ENCODE measurements around the gene ADAMTSL1.

Gene ADAMTSL1

DNA sequence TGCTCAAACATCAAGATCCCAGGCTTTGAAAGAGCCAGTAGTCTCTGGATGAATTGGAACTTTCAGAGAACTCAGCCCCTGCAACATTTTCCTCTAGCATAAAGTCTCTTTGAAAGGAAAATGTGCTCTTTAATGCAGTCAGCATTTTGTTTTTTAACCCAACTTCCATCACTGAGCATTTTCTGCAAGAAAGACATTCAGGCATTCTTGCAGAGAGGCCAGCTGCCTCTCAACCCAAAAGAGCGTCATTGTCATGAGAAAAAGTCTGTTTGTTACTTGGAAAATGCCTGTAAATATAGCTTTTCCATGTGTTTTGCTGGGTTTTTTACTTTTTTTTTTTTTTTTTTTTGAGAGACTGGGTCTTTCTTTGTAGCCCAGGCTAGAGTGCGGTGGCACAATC lies 225.0 kb downstream of the ADAMTSL1 start:
- no peak for DNase-seq (ENCODE audit: low read depth in 2 of 2)

DNA sequence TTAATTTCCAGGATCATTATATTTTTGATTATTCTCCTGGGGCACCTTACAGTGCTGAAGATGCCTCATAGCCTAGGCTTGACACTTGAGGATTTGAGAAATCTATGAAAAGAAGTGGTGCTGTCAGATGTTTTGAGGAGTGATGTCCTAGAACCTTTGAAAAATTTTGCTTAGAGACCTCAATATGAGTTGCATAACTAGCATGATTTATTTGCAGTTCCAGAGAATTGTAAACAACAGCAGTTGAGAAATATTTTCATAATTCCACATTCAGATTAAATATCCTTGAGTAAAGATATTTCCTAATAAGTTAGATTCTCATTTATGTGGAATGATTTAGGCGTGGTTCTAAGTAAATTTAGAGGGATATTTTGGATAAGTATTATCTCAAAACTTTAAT lies 225.8 kb downstream of the ADAMTSL1 start:
- DNase-seq (ENCODE audit: low read depth in 2 of 2): no peak

DNA sequence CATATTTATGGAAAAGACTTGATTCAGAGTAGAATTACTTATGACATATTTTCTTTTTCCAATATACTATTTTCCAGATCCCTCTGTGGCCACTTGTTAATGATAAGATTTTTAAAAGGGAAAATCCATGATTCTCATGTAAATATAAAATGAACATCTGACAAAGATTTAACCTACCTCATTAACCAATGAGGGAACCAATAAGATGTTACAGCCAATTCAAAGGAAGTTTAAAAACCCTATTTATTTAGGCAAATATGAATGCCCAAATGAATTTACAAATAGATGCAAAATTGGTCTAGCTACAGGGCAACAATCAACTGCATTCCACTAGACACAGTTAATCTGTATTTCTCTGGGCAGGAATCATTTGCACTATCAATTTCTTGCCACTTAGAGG lies 226.8 kb downstream of the ADAMTSL1 start:
- no peak for DNase-seq (ENCODE audit: low read depth in 2 of 2)

DNA sequence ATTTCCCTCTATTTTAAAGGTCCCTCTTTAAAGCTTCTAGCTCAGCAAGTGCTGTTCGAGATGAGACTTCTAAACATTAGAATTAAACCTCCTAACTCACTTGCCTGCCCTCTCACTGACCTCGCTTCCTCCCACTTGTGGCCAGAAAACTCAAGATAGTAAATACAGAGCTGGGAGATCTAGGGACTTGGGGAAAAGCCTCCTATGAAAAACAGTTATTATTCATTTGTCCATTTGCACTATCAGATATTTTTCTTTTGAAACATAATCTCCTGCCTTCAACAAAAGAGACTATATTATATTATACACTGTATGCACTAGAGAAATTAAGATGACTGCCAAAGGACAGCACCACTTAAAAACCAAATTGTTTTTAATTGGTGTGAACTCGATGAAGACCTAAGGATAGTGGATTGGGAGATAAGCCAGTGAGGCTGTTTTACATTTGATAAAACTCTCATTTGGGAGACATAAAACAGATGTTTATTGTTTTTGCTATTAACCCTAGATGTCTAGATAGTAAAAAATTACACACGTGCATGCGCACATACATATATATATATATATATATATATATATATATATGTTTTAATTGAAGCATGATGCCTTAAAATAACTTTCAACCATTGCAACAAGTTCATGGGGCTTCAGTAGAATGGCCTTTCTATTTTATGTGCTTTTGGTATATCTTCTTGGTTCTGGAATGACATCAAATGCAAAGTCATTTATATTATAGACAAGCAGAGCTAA lies 229.4 kb downstream of the ADAMTSL1 start:
- no peak for DNase-seq (ENCODE audit: low read depth in 2 of 2)

DNA sequence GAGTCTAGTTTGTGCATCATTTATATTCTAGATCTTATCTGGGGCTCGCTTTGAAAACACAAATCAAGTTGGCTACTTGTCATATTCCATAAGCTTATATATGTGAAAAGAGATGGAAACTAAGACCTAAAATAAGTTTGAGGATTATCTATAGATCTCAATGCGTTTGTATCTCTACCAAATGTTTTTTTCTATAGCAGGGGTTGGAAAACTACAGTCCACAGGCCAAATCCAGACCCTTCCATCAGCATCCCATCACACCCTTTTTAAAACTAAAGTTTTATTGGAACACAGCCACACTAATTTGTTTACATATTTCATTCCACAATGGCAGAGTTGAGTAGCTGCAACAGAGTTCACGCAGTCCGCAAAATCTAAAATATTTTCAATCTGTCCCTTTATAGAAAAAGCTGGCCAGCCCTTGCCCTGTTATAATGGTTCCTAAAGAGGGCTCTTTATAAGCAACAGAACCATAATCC lies 230.0 kb downstream of the ADAMTSL1 start:
- no peak for DNase-seq (ENCODE audit: low read depth in 2 of 2)

DNA sequence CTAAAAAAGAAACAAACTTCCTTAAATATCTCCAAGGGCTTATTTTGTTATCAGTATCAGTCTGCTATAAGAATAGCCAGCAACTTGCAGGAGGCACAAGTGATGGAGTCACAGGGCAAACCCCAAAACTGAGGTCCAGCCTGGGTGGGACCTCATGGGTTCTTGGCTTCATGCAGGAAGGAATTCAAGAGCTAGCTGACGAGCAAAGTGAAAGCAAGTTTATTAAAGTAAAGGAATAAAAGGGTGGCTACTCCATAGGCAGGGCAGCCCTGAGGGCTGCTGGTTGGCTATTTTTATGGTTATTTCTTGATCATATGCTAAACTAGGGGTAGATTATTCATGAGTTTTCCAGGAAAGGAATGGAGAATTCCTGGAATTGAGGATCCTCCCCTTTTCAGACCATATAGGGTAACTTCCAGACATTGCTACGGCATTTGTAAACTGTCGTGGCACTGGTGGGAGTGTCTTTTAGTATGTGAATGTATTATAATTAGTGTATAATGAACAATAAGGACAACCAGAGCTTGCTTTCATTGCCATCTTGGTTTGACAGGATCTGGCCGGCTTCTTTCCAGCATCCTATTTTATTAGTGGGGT lies 231.9 kb downstream of the ADAMTSL1 start:
- DNase-seq (ENCODE audit: low read depth in 2 of 2): no peak

DNA sequence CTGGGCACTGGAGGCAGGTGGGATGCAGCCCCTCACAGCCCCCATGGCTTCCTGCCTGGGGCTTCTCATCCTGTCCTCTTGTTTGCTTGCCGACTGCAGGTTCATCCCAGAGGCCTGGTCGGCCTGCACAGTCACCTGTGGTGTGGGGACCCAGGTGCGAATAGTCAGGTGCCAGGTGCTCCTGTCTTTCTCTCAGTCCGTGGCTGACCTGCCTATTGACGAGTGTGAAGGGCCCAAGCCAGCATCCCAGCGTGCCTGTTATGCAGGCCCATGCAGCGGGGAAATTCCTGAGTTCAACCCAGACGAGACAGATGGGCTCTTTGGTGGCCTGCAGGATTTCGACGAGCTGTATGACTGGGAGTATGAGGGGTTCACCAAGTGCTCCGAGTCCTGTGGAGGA lies 232.7 kb downstream of the ADAMTSL1 start:
- no peak for DNase-seq (ENCODE audit: low read depth in 2 of 2)

DNA sequence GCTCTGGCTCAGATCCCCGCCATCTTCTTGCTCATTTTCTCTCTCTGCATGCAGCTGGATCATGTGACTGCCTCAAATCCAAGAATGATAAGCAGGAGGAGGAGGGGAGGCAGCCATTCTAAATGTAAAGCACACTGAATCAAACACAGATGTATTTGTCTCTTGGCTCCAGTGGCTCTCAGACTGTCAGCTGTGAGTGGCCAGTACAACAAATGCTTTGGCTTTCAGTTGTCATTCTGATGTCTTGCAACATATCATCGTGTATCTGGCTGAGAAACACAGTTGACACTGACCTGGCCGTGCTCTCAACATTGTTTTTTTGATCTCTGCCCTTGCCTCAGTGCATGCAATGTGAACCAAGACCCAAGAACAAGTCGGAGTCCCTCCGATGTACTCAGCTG lies 233.1 kb downstream of the ADAMTSL1 start:
- DNase-seq (ENCODE audit: low read depth in 2 of 2): no peak

DNA sequence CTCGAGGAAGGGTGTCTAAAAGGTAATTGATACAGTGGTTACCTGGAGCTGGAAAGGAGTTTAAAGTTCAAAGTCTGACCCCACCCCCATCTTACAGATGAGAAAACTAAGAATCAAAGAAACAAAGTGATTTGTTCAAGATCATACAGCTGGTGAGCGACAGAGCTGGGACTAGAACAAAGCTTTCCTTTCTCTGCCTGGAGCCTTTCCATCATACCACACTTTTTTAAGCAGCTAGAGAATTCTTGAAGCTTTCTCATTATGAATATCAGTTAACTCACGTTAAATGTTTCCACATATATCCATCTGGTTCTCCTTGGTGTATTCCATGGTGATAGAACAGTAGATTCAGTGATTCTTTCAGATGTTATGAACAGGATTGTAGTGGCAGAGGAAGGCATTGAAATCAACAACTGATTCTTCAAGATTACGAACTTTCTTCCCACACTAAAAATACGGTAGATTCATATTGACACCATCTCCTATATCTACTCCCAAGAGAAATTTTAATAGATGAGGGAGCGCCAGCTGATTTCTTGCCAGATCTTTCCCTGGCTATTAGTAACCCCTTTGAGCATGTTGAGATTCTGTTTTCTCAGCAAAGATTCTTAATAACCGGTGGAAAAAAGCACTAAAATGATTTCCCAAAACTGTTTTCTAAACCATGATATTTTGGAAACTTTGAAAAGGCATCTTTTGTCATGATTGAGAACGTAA lies 233.7 kb downstream of the ADAMTSL1 start:
- no peak for DNase-seq (ENCODE audit: low read depth in 2 of 2)

DNA sequence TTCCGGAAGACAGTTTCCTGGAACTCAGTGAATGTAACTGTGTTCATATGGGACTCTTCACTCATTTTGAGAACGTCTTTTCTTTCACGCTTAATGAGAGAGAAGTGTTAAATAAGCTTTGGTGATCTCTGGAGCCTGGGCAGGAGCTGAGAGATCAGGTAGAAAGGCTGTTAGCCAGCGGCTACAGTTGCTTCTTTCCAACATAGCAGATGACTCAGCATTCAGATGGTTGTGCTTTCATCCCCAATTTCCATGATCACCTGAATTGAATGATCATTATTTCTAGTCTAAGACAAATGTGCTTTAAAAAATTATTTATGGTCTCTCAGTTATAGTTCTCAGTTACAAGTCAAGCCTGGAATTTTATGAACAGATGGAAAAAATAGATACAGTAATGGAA lies 234.5 kb downstream of the ADAMTSL1 start:
- no peak for DNase-seq (ENCODE audit: low read depth in 2 of 2)

DNA sequence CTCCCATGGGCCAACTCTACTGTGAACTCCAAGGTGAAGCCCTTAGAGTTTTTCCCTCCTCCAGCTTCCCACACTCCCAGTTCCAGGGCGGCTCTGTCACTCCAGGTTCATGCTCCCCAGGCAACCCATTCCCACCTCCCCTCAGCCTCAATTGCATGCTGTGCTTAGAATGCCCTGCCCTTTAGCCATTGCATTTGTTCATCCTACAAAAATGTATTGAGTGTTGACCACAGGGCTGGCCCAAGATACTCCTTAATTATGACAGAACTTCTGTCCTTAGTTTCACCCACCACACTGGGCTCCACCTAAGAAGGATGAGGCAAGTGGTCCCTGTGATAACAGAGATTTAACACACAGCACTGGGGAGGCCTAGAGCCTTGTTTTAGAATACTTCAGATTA lies 236.1 kb downstream of the ADAMTSL1 start:
- DNase-seq (ENCODE audit: low read depth in 2 of 2): no peak

DNA sequence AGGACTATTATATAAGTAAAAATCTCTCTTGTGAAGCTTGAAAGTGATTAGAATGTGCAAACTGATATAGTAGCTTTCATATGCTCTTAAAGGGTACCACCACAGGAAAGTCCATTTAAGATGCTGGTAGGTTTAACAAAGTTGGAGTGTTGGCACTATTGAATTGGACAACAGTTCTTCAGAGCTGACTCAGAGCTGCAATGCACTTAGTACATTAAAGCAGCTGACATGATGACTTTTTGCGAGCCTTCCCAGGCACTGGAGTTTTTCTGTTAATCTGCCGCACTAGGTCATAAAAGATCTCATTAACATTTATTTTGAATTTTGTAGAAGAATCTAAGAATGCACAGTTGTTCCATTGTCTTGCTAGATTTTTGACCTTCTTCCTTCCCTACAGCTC lies 243.8 kb downstream of the ADAMTSL1 start:
- DNase-seq (ENCODE audit: low read depth in 2 of 2): no peak

DNA sequence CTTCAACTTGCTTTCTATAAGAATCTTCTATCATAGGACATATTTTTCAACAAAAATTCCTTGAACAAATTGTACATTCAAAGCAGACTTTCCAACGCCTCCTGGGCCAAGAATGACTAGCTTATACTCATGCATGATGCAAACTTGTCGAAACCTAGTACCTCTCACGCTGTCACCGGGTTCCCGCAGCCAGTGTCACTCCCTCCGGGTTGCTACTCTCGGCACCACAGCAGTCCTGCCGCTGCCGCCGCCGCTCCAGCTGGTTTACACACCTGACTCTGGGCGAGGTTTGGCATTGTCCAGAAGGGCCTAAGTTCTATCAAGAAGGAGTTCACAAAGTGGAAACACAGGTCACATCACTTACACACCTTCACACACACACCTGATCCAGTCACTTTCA lies 244.4 kb downstream of the ADAMTSL1 start:
- DNase-seq (ENCODE audit: low read depth in 2 of 2): no peak

DNA sequence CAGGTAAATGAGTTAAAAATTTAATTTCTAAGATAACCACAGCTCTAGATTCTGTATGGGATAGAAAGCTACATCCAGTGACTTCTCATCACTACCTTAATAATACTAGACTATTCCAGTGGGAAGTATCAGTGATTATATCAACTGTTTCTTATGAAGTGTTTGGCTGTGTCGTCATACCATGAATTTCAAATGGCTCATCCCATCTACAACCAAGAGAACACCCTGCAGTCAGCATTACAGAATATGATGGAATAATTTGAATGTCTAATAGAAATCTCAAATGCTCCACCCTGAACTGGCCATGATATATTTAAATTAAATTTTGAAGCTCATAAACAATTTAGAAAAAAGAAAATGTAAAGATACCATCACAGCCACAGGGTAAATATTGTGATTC lies 245.0 kb downstream of the ADAMTSL1 start:
- no peak for DNase-seq (ENCODE audit: low read depth in 2 of 2)

DNA sequence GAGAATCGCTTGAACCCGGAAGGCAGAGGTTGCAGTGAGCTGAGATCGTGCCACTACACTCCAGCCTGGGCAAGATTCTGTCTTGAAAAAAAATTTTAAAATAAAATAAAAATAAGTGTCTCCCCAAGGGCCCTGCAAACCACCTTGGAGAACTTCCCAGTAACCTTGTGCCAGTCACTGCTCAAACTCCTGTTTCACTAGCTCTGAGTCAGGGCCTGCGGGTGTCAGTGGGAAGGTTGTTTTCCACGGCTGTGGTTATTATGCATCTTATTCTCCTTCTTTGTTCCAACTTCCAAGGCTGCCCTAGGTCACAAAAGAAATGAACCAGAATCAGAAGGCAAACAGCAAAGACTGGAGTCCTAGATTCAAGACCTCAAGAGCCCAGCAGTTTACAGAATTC lies 246.7 kb downstream of the ADAMTSL1 start:
- DNase-seq (ENCODE audit: low read depth in 2 of 2): no peak

DNA sequence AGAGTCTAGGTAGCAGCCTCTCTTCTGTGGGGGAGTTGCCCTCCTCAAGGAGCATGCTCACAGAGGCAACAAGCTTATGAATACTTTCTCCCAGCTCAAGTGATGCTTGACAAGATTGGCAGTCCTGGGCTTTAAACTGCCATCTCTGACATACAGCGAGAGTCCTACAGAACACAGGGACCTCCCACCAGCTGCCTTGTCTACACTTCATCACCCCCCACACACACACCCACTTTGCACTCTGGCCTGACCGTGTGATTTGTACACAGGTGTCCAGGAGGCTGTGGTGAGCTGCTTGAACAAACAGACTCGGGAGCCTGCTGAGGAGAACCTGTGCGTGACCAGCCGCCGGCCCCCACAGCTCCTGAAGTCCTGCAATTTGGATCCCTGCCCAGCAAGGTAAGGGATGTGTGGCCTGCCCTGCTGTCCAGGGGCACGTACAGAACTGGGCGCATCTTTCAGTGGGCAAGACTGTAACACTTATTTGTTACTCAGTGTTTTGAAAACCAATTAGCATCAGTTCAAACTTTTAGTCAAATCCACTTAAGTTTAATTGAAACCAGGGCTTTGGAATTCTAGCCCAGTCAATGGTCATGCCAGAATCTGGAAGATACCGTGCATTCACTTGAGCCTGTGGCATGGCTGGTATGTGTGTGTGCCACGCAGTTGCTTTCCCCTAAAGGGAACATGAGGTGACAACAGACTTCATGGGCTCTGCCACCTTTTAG lies 247.5 kb downstream of the ADAMTSL1 start:
- no peak for DNase-seq (ENCODE audit: low read depth in 2 of 2)

DNA sequence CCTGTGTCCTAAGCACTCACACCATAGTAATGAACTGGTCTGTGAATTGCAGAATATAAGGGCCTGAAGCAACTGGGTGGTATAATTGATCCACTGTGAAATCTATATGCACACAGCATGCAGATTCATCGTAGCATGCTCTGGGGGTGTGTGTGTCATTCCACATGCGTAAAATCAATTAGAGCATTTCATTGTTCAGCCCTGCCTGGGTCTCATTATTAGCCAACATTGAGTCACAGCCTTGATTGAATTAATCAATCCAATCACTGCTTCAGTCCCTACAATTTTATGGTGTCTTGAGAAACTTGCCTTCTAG lies 248.0 kb downstream of the ADAMTSL1 start:
- DNase-seq (ENCODE audit: low read depth in 2 of 2): no peak

DNA sequence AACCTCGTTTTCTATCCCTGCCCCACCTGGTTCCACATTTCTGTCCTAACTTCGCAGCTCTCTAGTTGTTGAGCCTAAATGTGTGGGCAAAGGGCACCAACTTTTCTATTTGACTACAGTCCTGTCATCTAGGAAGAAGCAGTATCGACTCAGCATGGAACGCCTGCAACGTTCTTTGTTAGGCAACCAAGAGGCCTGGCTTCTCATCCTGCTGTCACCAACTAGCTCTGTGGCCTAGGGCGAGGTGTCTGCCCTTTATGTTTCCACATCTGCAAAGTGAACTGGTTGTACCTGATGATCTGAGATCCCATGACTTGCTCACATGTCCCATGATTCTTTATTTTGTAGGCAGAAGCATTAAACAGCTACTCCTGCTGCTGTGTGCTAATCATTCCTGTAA lies 248.9 kb downstream of the ADAMTSL1 start:
- DNase-seq (ENCODE audit: low read depth in 2 of 2): no peak

DNA sequence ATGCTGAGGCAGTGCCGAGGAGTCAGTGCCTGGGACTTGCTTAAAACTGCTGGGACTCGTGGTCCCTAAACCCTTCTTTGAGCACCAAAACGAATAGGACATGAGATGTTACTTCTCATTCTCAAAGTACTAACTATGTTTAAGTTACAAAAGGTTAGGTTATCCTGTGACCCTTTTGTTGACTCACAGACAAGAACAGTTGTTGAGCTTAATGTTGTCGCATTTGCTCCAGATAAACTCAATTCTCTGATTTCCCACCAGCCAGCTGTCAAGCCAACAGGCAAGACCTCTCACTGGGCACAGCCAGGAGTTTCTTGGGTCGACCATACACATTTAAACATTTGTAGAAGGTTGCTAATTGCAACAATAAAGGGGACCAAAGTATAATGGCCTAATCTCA lies 249.4 kb downstream of the ADAMTSL1 start:
- DNase-seq (ENCODE audit: low read depth in 2 of 2): no peak

DNA sequence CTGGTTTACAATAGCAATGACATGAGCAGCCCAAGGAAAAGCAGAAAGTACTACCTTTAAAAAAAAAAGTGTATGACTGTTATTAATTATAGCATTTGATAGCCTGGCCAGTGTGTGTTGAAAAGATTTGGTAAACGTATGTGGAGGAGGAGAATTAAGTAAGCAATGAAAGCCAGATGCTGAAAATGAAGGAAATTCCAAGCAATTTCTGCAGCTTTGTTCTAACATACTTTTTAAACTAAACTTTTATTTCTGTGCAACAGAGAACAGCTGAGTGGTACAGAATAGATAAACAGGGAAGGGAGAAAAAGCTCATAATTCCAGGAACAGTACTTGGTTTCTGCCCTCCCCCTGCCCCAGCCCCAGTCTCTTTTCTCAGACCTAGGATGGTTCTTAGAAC lies 252.6 kb downstream of the ADAMTSL1 start:
- DNase-seq (ENCODE audit: low read depth in 2 of 2): no peak

DNA sequence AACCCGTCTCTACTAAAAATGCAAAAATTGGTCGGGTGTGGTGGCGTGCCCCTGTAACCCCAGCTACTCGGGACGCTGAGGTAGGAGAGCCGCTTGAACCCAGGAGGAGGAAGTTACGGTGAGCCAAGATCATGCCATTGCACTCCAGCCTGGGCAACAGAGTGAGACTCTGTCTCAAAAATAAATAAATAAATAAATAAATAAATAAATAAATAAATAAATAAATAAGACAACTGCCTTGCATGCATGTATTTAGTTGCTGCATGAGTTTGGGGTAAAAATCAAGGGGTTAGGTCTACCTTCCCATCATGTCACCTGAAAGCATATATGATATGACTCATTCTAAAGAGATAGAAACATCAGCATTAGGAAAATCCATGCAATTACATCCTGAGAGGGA lies 254.0 kb downstream of the ADAMTSL1 start:
- DNase-seq (ENCODE audit: low read depth in 2 of 2): no peak

DNA sequence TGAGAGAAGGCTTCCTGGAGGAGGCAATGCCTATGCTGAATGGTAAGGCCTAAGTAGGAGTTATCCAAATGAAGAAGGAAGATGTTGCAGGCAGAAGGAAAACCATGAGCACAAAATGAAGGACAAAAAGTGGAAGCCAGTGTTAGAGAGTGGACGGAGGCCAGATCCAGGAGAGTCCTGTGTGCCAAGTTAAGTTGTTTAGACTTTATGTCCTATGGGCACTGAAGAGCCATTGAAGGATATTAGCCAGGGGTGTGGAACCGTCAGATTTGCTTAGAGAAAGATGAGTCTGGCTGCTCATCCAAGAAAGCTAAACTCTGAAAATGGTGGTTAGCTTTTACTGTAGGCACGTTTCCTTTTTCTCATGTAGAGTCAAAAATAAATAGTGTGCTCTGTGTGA lies 254.7 kb downstream of the ADAMTSL1 start:
- no peak for DNase-seq (ENCODE audit: low read depth in 2 of 2)

DNA sequence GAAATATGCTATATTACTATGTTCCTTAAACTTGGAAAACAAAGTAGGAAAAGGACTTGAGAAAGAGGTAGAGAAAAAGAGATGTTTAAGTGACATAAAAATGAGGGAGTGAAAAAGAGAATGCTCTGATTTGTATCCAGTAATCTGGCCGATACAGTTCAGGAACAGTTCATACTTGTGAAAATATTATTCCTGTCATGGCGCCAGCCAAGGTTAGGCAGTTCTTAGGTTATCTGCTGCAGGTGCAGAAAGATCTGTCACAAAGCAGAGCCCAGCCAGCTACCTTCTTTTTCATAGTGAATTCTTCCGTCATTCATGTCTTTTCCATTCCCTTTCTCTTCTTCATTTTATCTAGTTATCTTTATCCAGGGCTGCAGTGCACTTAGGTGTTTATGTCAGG lies 256.3 kb downstream of the ADAMTSL1 start:
- DNase-seq (ENCODE audit: low read depth in 2 of 2): no peak

Data from stimulated activated CD4-positive, alpha-beta T cell treated with anti-CD3 and anti-CD28 coated beads, Interleukin-15, amount 100 ng/mL, for 48 hours (primary cell).